GM18502 (cell line): ENCODE results near the gene ZNF516.

ENCODE experiments used
- ATAC-seq: cut with Tn5 transposase; IDR thresholded peaks from one replicate; pipeline ENCODE4 v1.9.1; 2021; ENCODE audit warnings: mild to moderate bottlenecking; ENCODE audit not compliant: unreplicated experiment, poor library complexity

The ZNF516 gene

GRCh38 chr18:76318607-76319006 lies 176.4 kb downstream of the ZNF516 start:
- no peak for ATAC-seq

- no peak for ATAC-seq
These were observed 177.9 kb downstream of the ZNF516 start for GRCh38 chr18:76317136-76317535.

GRCh38 chr18:76315722-76316230 lies 179.3 kb downstream of the ZNF516 start:
- ATAC-seq: no peak

- no peak for ATAC-seq
These were observed 180.5 kb downstream of the ZNF516 start for GRCh38 chr18:76314496-76314895.

DNA sequence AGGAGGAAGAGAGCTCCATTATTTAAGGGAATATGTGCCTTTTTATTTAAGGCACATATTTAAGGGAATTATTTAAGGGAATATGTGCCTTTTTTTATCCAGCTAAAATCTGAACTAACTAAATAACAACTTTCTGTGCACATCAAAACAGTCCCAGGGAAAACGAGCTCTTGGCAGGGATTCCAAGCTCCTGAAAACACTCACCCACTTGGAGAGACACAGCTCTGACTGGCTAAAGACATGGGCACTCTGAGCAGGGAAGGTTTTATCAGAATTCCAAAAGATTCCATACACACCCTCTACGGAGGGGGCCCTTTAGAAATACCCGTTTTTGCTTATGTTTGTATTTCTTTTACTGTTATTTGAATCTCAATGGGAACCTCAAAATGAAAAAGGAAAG lies 181.0 kb downstream of the ZNF516 start:
- ATAC-seq: no peak
